Measurements from ENCODE around the gene TTC23L.

Gene TTC23L

GRCh38 chr5:34930870-34931269 is 91.9 kb downstream of the TTC23L start:
- no peak overlapping the region for H3K27ac ChIP-seq (ENCODE audit: low read depth, low read length)
- peaks cover 11% of the 10 kb centered on the region for H3K4me1 ChIP-seq (ENCODE audit: control insufficient read depth, insufficient read depth, low read length)
- H3K4me3 ChIP-seq (ENCODE audit: low read depth, low read length) = peak overlapping the region; percentile 83
- no peaks in the 10 kb centered on the region for H3K27me3 ChIP-seq (ENCODE audit: control insufficient read depth, insufficient read depth, low read length)
- H3K36me3 ChIP-seq (ENCODE audit: control insufficient read depth, insufficient read depth, low read length) = peaks cover 26% of the 10 kb centered on the region
- peak overlapping the region; percentile 81; the same call in 1 of the 2 replicates for H3K9ac ChIP-seq (ENCODE audit: low read depth, low read length)
- H3K9me3 ChIP-seq (ENCODE audit: control insufficient read depth, insufficient read depth, low read length) = no peaks in the 10 kb centered on the region

- Histone ChIP-seq H3K27ac (ENCODE audit: low read depth, low read length) (no peak overlapping the region), H3K27me3 (ENCODE audit: control insufficient read depth, insufficient read depth, low read length) (no peaks in the 10 kb centered on the region), H3K4me1 (ENCODE audit: control insufficient read depth, insufficient read depth, low read length) (peaks cover 11% of the 10 kb centered on the region), H3K4me3 (ENCODE audit: low read depth, low read length) (no peak overlapping the region), H3K9me3 (ENCODE audit: control insufficient read depth, insufficient read depth, low read length) (no peaks in the 10 kb centered on the region), H3K9ac (ENCODE audit: low read depth, low read length) (no peak overlapping the region), H3K36me3 (ENCODE audit: control insufficient read depth, insufficient read depth, low read length) (peaks cover 30% of the 10 kb centered on the region)
Observed at GRCh38 chr5:34932947-34933346, 94.0 kb downstream of the TTC23L start.

- no peaks in the 10 kb centered on the region for H3K9me3 ChIP-seq (ENCODE audit: control insufficient read depth, insufficient read depth, low read length)
- no peaks in the 10 kb centered on the region for H3K4me1 ChIP-seq (ENCODE audit: control insufficient read depth, insufficient read depth, low read length)
- H3K4me3 ChIP-seq (ENCODE audit: low read depth, low read length) = no peak overlapping the region
- no peak overlapping the region for H3K27ac ChIP-seq (ENCODE audit: low read depth, low read length)
- H3K9ac ChIP-seq (ENCODE audit: low read depth, low read length) = no peak overlapping the region
- H3K27me3 ChIP-seq (ENCODE audit: control insufficient read depth, insufficient read depth, low read length) = no peaks in the 10 kb centered on the region
- peaks cover 93% of the 10 kb centered on the region for H3K36me3 ChIP-seq (ENCODE audit: control insufficient read depth, insufficient read depth, low read length)
Observed at GRCh38 chr5:34941936-34942335, 103.0 kb downstream of the TTC23L start.

- no peaks in the 10 kb centered on the region for H3K9me3 ChIP-seq (ENCODE audit: control insufficient read depth, insufficient read depth, low read length)
- H3K27me3 ChIP-seq (ENCODE audit: control insufficient read depth, insufficient read depth, low read length) = no peaks in the 10 kb centered on the region
- no peak overlapping the region for H3K27ac ChIP-seq (ENCODE audit: low read depth, low read length)
- peaks cover 87% of the 10 kb centered on the region for H3K36me3 ChIP-seq (ENCODE audit: control insufficient read depth, insufficient read depth, low read length)
- H3K9ac ChIP-seq (ENCODE audit: low read depth, low read length) = no peak overlapping the region
- no peak overlapping the region for H3K4me3 ChIP-seq (ENCODE audit: low read depth, low read length)
- H3K4me1 ChIP-seq (ENCODE audit: control insufficient read depth, insufficient read depth, low read length) = no peaks in the 10 kb centered on the region
Observed at GRCh38 chr5:34944044-34944443, 105.1 kb downstream of the TTC23L start.

- H3K36me3 ChIP-seq (ENCODE audit: control insufficient read depth, insufficient read depth, low read length) = peaks cover 89% of the 10 kb centered on the region
- H3K27ac ChIP-seq (ENCODE audit: low read depth, low read length) = no peak overlapping the region
- no peaks in the 10 kb centered on the region for H3K27me3 ChIP-seq (ENCODE audit: control insufficient read depth, insufficient read depth, low read length)
- H3K9me3 ChIP-seq (ENCODE audit: control insufficient read depth, insufficient read depth, low read length) = no peaks in the 10 kb centered on the region
- no peaks in the 10 kb centered on the region for H3K4me1 ChIP-seq (ENCODE audit: control insufficient read depth, insufficient read depth, low read length)
- no peak overlapping the region for H3K4me3 ChIP-seq (ENCODE audit: low read depth, low read length)
- no peak overlapping the region for H3K9ac ChIP-seq (ENCODE audit: low read depth, low read length)
Observed at GRCh38 chr5:34944460-34945047, 105.6 kb downstream of the TTC23L start.
